GM18909 (cell line): ENCODE results near the gene GLUD1.
"Not testable (repeated sequence)": the region's sequence is repeated elsewhere in the genome, so short reads cannot be mapped to it uniquely, and the experiment has no call there.

Source experiments
- ATAC-seq: cut with Tn5 transposase; IDR thresholded peaks from one replicate; pipeline ENCODE4 v1.9.1; 2021; ENCODE audit warnings: mild to moderate bottlenecking; ENCODE audit not compliant: unreplicated experiment, poor library complexity

The GLUD1 gene

GRCh38 chr10:87094373-87095235, at the start of gene GLUD1, which contains the start of gene SHLD2:
Gene GLUD1, minus strand, starts transcription at chr10:87094843. Its CDS starts 74 bp downstream, at chr10:87094769.
Gene SHLD2, plus strand, starts transcription at chr10:87095206. Its CDS starts 56,149 bp downstream, at chr10:87151355.
- ATAC-seq, result peak; percentile 71

- not testable (repeated sequence) for ATAC-seq
Observed at GRCh38 chr10:87143109-87143418, 48.4 kb upstream of the GLUD1 start.

DNA sequence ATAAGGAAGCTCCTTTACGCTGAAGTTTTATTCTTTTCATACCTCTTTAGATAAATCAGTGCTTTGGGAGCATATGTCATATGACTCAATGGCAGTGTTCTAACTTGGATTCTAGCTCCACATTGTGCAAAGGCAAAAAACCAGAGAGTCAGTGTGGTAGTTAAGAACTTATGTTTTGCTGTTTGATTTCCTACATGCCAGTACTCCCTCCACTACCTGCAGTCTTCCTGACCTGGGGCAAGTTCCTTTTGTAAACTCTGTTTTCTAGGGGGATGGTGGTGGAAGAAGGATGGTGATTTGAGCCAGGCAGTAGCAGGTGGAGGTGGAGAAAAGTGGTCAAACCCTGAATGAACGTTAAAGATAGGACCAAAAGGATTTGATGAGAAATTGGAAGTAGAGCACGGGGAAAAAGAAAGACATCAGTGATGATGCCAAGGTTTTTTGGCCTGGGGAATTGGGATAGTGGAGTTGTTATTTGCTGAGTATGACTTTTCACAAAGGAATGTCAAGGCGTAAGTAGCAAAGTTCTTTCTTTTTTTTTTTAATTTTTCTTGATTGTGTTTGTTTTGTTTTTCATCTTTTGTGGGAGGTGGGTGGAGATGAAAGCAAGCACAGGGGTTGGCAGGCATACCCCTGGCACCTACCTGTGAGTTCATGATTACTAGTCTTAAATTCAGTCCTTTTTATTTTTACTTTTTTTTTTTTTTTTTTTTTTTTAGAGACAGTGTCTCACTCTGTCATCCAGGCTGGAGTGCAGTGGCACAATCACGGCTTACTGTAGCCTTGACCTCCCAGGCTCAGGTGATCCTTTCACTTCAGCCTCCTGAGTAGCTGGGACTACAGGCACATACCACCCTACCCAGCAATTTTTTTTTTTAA, 47.8 kb upstream of the GLUD1 start:
- ATAC-seq, result not testable (repeated sequence)

- ATAC-seq, result not testable (repeated sequence)
Observed at GRCh38 chr10:87137478-87137877, 42.8 kb upstream of the GLUD1 start.

- not testable (repeated sequence) for ATAC-seq
Observed at GRCh38 chr10:87134440-87134839, 39.8 kb upstream of the GLUD1 start.

GRCh38 chr10:87133936-87134335, 39.3 kb upstream of the GLUD1 start:
- ATAC-seq, result not testable (repeated sequence)

GRCh38 chr10:87132176-87132575, 37.5 kb upstream of the GLUD1 start:
- ATAC-seq, result not testable (repeated sequence)

- not testable (repeated sequence) for ATAC-seq
Observed at GRCh38 chr10:87127607-87128156, 33.0 kb upstream of the GLUD1 start.

DNA sequence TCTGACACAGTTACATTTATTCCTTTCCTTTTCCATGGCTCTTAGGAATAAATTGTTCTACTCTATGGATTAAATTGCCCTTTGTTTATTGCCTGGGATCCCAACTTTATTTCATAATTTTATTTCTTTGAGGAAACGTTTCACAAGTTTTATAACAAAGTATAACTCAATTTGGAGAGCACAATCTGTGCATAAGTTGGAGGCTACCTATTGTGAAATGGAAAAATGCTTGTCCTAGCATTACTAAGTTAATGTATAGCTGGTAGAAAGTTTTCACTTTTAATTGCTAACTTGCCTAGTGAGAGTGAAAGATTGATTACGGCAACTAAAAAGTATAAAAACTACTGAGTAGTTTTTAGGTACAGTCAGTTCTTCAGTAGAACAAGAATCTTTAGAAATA, 32.4 kb upstream of the GLUD1 start:
- ATAC-seq, result not testable (repeated sequence)

DNA sequence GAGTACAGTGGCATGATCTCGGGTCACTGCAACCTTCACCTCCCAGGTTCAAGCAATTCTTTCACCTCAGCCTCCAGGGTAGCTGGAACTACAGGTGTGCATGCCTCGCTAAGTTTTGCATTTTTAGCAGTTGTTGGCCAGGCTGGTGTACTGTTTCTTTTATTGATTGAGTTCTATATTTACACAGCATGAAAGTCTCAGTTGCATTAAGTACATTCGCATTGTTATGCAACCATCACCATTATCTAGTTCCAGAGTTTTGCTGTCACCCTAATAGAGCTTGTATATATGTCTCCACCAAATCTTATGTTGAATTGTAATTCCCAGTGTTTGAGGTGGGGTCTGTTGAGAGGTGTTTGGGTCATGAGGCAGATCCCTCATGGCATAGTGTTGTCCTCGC, 28.7 kb upstream of the GLUD1 start:
- not testable (repeated sequence) for ATAC-seq

DNA sequence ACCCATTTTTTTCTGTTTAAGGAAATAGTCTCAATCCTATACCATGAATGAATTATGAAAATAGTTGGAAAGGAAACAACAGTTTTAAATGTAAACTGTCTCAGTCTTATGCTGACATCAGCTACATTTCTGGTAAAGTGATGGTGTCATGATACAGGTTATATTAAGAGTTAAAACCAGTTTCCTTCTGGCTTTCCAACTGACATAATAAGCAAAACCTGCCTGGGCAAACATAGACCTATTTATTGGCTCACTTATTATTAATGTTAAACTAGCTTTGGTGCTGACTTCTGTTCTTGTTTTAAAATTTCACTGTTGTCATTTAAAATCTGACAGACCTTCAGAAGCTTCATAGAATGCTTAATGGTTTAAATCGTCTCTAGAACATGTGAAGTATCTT, 24.4 kb upstream of the GLUD1 start:
- not testable (repeated sequence) for ATAC-seq

DNA sequence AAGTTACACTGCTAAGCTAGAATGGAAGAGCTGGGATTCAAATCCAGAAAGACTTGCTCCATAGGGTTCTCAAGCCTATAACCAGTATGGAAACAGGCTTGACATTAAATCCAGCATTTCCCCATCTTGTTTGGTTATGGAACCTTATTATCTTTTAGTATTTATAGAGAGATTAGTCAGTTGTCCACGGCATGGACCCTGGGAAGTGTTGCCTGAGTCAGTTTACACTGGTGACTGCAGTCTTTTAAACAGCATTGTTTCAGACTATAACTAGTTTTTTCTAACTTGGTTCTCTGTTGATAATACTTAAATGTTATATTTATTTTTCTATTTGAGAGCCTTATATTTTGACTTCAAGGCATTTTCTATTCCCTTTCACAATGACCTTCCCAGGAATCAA, 23.5 kb upstream of the GLUD1 start:
- not testable (repeated sequence) for ATAC-seq

DNA sequence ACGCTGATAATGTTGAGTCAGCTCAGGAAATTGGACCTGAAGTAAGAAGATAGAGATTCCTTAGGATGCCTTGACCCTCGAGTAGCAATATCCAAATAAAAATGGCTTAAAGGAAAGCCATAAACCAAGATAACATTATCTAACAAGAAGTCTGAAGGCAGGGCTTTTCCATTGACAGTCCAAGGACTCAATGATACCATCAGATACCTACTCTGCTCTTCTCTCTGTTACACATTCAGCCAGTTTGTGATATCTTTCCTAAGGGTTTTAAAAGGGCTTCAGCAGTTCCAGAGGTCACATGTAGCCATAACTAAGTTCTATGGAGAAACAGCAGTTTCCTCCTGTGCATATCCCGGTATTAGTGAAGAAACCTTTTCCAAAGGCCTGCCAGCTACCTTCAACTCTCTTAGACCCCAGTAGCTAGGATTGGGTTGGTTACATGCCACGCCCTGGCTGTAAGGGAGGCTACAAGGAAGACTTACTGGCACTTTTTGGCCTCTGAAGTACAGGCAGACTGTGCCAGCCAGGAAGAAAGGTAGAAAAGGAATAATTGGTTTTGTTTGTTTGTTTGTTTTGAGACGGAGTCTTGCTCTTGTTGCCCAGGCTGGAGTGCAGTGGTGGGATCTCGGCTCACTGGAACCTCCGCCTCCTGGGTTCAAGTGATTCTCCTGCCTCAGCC, 10.9 kb upstream of the GLUD1 start:
- no peak for ATAC-seq

- ATAC-seq, result not testable (repeated sequence)
Observed at GRCh38 chr10:87104727-87105126, 10.1 kb upstream of the GLUD1 start.

- no peak for ATAC-seq
Observed at GRCh38 chr10:87101996-87102395, 7.4 kb upstream of the GLUD1 start.

GRCh38 chr10:87095236-87095945, 748 bp upstream of the GLUD1 start:
- peak; percentile 59 for ATAC-seq

- ATAC-seq, result peak; percentile 28
Observed at GRCh38 chr10:87093632-87094372, 841 bp downstream of the GLUD1 start.

GRCh38 chr10:87092861-87093631, 1.6 kb downstream of the GLUD1 start:
- no peak for ATAC-seq
